GM12874 (cell line): ENCODE measurements around the gene OAS2.

ENCODE experiments used
- CTCF ChIP-seq: IDR thresholded peaks from 2 replicates; pipeline ENCODE4 v1.5.1; 2011; ENCODE audit warnings: low read depth, mild to moderate bottlenecking, control low read depth, low read length, moderate library complexity; ENCODE audit not compliant: insufficient read depth

The OAS2 gene

DNA sequence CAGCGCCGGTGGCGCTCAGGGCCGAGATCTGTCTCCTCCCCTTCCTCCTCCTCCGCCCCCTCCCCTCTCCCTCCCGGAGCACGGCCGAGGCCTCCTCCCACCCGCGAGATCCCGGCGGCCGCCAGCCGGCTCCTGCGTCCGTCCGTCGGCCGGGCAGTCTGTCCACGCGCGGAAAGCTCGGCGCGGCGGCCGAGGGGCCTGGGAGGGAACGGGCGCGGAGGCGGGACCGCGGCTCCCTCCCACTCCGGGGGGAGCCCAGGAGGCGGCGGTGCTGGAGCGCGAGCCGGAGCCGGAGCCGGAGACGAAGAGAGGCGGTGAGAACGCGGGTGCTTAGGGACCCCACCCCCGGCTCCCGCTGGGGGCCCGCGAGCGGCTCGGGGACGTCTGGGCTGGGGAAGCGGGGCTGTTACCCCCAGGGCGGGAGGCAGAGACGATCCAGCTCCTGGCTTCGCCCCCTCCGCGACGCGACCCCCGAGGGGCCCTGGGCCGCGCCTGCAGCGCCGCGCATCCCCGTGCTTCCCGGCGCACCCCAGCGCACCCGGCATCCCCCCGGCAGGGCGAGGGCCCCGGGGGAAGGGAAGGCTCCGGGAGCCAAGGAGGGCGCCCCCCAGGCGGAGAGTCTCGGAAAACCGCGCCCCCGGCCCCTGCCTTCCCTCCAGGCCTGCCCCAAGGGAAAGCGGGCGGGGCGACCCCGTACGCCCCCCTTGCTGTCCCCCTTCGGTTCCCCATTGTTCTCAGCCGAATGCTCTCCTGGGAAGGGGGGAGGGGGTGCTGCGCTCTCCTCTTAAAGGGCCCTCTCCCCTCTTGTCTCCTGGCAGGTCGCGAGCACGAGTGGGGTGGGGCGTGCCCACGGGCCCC, 78.5 kb downstream of the OAS2 start, which contains the start of gene DTX1:
Gene DTX1 (plus strand): TSS at position 100 of the 858 bp plus-strand sequence. CDS start 1,463 bp downstream, outside the sequence.
- TF ChIP-seq CTCF: no peak

- TF ChIP-seq CTCF: no peak
Observed at GRCh38 chr12:113057565-113058485, 79.5 kb downstream of the OAS2 start.

GRCh38 chr12:113058553-113058952, 80.2 kb downstream of the OAS2 start:
- no peak for TF ChIP-seq CTCF

- no peak for TF ChIP-seq CTCF
Observed at GRCh38 chr12:113059071-113059595, 80.8 kb downstream of the OAS2 start.

- TF ChIP-seq CTCF: no peak
Observed at GRCh38 chr12:113060336-113060960, 82.1 kb downstream of the OAS2 start.

GRCh38 chr12:113061061-113061694, 82.9 kb downstream of the OAS2 start:
- TF ChIP-seq CTCF: no peak
